GM23338 (cell line): ENCODE results near the gene SNRPB2.

Experiments used
- CREB1 ChIP-seq: fragments of 250-450 bp; sonication (Bioruptor Pico); IDR thresholded peaks from 2 replicates; pipeline ENCODE4 v1.5.0; 2020; ENCODE audit warnings: low read depth, mild to moderate bottlenecking, moderate library complexity
- EZH2 ChIP-seq: fragments of 200-600 bp; sonication (generic); IDR thresholded peaks from one replicate; pipeline ENCODE4 v1.8.0; 2017; ENCODE audit warnings: antibody characterized with exemption, mild to moderate bottlenecking, low read depth; ENCODE audit not compliant: unreplicated experiment
- EZH2phosphoT487 ChIP-seq: fragments of 200-600 bp; sonication (generic); IDR thresholded peaks from one replicate; pipeline ENCODE4 v1.8.1; 2018; ENCODE audit warnings: antibody characterized with exemption; ENCODE audit not compliant: unreplicated experiment
- POLR2AphosphoS5 ChIP-seq: IDR thresholded peaks from 2 replicates; pipeline ENCODE4 v1.6.1; 2016; ENCODE audit warnings: antibody characterized with exemption, low read depth
- TF ChIP-seq, protein P1 (sequence below), 2 experiments: fragments of 200-600 bp in 1 of 2; sonication (generic) in 1 of 2; conservative IDR thresholded peaks; 2 replicates each; pipeline versions ENCODE4 v1.5.1 to v1.6.1; 2016 to 2017; ENCODE audit warnings: antibody characterized with exemption in 2 of 2, low read depth in 2 of 2, mild to moderate bottlenecking in 2 of 2, moderate library complexity in 1 of 2
- TF ChIP-seq, protein P2 (sequence below): IDR thresholded peaks from one replicate; pipeline ENCODE4 v1.6.1; 2018; ENCODE audit warnings: antibody characterized with exemption; ENCODE audit not compliant: unreplicated experiment

- TF ChIP-seq, protein P1, sequence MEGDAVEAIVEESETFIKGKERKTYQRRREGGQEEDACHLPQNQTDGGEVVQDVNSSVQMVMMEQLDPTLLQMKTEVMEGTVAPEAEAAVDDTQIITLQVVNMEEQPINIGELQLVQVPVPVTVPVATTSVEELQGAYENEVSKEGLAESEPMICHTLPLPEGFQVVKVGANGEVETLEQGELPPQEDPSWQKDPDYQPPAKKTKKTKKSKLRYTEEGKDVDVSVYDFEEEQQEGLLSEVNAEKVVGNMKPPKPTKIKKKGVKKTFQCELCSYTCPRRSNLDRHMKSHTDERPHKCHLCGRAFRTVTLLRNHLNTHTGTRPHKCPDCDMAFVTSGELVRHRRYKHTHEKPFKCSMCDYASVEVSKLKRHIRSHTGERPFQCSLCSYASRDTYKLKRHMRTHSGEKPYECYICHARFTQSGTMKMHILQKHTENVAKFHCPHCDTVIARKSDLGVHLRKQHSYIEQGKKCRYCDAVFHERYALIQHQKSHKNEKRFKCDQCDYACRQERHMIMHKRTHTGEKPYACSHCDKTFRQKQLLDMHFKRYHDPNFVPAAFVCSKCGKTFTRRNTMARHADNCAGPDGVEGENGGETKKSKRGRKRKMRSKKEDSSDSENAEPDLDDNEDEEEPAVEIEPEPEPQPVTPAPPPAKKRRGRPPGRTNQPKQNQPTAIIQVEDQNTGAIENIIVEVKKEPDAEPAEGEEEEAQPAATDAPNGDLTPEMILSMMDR (conservative IDR thresholded peaks at IDR 0.05; ENCODE audit: low read depth in 2 of 2) = no peak
- TF ChIP-seq, protein P2, sequence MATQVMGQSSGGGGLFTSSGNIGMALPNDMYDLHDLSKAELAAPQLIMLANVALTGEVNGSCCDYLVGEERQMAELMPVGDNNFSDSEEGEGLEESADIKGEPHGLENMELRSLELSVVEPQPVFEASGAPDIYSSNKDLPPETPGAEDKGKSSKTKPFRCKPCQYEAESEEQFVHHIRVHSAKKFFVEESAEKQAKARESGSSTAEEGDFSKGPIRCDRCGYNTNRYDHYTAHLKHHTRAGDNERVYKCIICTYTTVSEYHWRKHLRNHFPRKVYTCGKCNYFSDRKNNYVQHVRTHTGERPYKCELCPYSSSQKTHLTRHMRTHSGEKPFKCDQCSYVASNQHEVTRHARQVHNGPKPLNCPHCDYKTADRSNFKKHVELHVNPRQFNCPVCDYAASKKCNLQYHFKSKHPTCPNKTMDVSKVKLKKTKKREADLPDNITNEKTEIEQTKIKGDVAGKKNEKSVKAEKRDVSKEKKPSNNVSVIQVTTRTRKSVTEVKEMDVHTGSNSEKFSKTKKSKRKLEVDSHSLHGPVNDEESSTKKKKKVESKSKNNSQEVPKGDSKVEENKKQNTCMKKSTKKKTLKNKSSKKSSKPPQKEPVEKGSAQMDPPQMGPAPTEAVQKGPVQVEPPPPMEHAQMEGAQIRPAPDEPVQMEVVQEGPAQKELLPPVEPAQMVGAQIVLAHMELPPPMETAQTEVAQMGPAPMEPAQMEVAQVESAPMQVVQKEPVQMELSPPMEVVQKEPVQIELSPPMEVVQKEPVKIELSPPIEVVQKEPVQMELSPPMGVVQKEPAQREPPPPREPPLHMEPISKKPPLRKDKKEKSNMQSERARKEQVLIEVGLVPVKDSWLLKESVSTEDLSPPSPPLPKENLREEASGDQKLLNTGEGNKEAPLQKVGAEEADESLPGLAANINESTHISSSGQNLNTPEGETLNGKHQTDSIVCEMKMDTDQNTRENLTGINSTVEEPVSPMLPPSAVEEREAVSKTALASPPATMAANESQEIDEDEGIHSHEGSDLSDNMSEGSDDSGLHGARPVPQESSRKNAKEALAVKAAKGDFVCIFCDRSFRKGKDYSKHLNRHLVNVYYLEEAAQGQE = no peak
- no peak for TF ChIP-seq POLR2AphosphoS5
- no peak for TF ChIP-seq EZH2
- TF ChIP-seq EZH2phosphoT487 = no peak
- no peak for TF ChIP-seq CREB1
These were observed 14.5 kb downstream of the SNRPB2 start for GRCh38 chr20:16744178-16744807.
